ENCODE data around the gene BAIAP2L1.

The BAIAP2L1 gene

DNA sequence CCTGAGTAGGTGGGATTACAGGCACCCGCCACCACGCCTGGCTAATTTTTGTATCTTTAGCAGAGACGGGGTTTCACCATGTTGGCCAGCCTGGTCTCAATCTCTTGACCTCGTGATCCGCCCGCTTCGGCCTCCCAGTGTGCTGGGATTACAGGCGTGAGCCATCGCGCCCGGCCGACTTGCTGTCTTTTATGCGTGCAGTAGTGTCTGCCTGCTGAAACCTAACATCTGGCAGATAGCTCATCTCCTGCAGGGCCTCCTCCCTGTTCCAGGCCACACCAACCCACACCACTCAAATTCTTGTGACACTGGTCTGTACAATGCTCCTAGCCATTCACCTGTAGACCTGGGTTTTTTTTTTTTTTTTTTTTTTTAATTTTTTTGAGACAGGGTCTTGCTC, 41.5 kb downstream of the BAIAP2L1 start:
- no peak for DNase-seq (ENCODE audit: low spot score)
- in situ Hi-C loops (cut with MboI; ENCODE audit: low pct_unique_long_range_greater_than_20kb, low sequenced_read_pairs, unreplicated experiment), result no loop called here
- TF ChIP-seq, protein P1, sequence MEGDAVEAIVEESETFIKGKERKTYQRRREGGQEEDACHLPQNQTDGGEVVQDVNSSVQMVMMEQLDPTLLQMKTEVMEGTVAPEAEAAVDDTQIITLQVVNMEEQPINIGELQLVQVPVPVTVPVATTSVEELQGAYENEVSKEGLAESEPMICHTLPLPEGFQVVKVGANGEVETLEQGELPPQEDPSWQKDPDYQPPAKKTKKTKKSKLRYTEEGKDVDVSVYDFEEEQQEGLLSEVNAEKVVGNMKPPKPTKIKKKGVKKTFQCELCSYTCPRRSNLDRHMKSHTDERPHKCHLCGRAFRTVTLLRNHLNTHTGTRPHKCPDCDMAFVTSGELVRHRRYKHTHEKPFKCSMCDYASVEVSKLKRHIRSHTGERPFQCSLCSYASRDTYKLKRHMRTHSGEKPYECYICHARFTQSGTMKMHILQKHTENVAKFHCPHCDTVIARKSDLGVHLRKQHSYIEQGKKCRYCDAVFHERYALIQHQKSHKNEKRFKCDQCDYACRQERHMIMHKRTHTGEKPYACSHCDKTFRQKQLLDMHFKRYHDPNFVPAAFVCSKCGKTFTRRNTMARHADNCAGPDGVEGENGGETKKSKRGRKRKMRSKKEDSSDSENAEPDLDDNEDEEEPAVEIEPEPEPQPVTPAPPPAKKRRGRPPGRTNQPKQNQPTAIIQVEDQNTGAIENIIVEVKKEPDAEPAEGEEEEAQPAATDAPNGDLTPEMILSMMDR (IDR thresholded peaks at IDR 0.05; ENCODE audit: extremely low read depth, insufficient read depth, missing control alignments), result no peak

DNA sequence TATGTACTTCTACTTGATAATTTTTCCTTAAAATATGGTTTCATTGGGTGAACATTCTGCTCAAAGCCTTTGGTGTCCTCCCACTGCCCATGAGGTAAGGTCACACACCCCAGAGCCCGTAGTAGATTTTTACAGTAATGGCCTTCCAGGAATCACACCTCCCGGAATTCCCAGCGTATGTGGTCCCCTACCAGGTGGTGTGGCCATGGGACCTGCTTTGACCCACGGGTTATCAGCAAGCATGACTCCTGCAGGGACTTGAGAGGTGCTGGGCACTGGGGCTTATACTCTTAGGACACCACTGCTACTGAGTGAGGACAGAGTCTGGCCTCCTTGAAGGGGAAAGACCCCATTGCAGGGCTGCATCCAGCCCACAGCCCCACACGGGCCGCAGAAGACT, 42.2 kb downstream of the BAIAP2L1 start:
- in situ Hi-C loops (cut with MboI; ENCODE audit: low pct_unique_long_range_greater_than_20kb, low sequenced_read_pairs, unreplicated experiment), result no loop called here
- TF ChIP-seq, protein P1 (IDR thresholded peaks at IDR 0.05; ENCODE audit: extremely low read depth, insufficient read depth, missing control alignments), result no peak
- DNase-seq (ENCODE audit: low spot score), result no peak

DNA sequence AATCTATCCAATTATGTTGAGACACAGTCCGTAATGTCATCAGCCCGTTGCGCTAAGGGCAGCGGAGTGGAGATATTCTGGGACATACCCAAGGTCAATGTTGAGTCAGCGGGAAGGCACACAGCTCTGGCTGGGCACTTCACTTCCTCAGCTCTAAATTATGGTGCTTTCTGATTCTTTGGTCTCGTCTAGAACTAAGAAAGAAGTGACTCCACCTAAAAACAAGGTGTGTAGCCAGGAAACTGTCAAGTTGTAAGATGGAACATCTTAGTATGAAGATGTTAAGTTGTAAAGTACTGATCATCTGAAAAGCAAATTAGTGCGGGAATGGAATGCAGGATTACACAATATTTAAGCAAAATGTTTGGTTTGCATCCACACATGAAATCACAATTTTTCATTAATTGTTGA, 43.1 kb downstream of the BAIAP2L1 start:
- in situ Hi-C loops (cut with MboI; ENCODE audit: low pct_unique_long_range_greater_than_20kb, low sequenced_read_pairs, unreplicated experiment), result no loop called here
- TF ChIP-seq, protein P1 (IDR thresholded peaks at IDR 0.05; ENCODE audit: extremely low read depth, insufficient read depth, missing control alignments), result no peak
- DNase-seq (ENCODE audit: low spot score), result no peak

DNA sequence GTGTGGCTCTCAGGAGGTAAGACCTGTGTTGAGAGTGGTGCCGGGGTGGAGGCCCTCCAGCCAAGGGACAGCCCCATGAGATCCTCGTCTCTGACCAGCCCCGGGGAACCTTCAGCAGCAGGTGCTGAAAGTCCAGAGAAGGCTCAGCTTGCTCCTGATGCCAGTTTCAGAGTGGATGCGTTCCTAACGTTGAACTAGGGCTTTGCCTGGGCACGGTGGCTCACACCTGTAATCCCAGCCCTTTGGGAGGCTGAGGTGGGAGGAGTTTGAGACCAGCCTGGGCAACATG, 45.7 kb downstream of the BAIAP2L1 start:
- TF ChIP-seq, protein P1 (IDR thresholded peaks at IDR 0.05; ENCODE audit: extremely low read depth, insufficient read depth, missing control alignments), result no peak
- no peak for DNase-seq (ENCODE audit: low spot score)
- in situ Hi-C loops (cut with MboI; ENCODE audit: low pct_unique_long_range_greater_than_20kb, low sequenced_read_pairs, unreplicated experiment), result no loop called here

DNA sequence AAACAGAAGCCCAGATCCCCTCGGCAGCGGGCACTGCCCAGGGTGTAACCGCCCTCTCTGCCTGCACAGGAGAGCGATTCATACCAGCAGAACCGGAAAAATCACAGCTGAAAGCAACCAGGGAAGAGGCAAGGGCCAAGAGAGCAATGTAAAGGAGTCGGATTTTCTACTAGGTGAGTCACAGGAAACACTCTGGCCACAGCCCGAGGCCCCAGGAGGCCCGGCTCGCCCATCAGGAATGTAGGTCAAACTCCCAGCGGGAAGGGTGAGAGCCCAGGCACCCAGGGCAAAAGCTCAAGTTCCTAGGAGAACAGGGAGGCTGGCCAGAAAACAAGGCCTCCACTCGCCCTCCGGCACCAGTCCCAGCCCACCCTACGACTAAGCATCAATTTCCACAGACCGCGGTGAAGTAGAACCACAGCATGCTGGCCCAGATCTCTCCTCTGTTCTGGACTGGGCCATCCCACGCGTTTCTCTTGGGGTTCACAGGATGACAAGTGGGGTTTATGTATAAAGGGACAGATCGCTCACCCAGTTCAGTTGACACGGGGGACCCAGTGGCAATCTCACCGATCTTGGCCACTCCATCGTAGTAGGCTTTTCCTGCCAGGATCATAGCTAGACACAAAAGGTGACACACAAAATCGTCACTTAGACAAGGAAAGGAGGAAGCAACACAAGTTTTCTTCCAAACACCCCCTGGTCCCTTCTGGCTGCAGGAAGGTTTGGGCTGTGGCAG, 46.2 kb downstream of the BAIAP2L1 start:
- in situ Hi-C loops (cut with MboI; ENCODE audit: low pct_unique_long_range_greater_than_20kb, low sequenced_read_pairs, unreplicated experiment), result no loop called here
- no peak for DNase-seq (ENCODE audit: low spot score)
- TF ChIP-seq, protein P1 (IDR thresholded peaks at IDR 0.05; ENCODE audit: extremely low read depth, insufficient read depth, missing control alignments), result no peak

DNA sequence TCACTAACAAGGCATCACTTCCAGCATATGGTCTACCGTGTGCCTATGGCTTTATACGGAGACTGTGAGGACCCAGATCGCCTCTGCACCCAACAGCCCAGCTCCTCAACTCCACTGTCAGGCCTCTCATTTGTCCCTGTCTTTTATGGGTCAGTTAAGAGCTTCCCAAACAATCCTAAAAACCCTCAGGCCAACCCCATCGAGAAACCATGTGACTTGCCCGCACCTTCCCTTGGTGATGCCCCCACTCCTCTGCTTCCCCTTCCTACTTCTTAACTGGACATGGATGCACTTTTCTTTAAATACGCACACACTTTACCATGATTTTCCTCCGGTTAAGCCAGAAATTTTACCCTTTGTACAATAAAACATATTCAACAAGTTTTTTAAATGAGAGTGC, 46.8 kb downstream of the BAIAP2L1 start:
- TF ChIP-seq, protein P1 (IDR thresholded peaks at IDR 0.05; ENCODE audit: extremely low read depth, insufficient read depth, missing control alignments), result no peak
- in situ Hi-C loops (cut with MboI; ENCODE audit: low pct_unique_long_range_greater_than_20kb, low sequenced_read_pairs, unreplicated experiment), result no loop called here
- no peak for DNase-seq (ENCODE audit: low spot score)

All from GM13977 (cell line).